Liver (tissue), 3 donors: ENCODE measurements around the gene PEX16.

Experiments
- CTCF ChIP-seq: fragments of 150-350 bp; IDR thresholded peaks from 2 replicates; pipeline ENCODE4 v1.5.1; 2017; ENCODE audit warnings: improper control_type of control experiment, low read depth, low read length; ENCODE audit not compliant: missing input control
- HNF4A ChIP-seq, 2 donors: conservative IDR thresholded peaks; 2 replicates each; pipeline ENCODE4 v1.6.1; 2016; ENCODE audit warnings: antibody characterized with exemption in 2 of 2, mild to moderate bottlenecking in 2 of 2
- JUND ChIP-seq, 2 donors: IDR thresholded peaks; 2 replicates each; pipeline ENCODE4 v1.6.1; 2016; ENCODE audit warnings: antibody characterized with exemption in 2 of 2
- MAX ChIP-seq: IDR thresholded peaks from 2 replicates; pipeline ENCODE4 v1.6.1; 2016; ENCODE audit warnings: antibody characterized with exemption
- RAD21 ChIP-seq, 2 donors: IDR thresholded peaks; 2 replicates each; pipeline ENCODE4 v1.6.1; 2016; ENCODE audit warnings: antibody characterized with exemption in 2 of 2, mild to moderate bottlenecking in 2 of 2
- REST ChIP-seq: IDR thresholded peaks from 2 replicates; pipeline ENCODE4 v1.6.1; 2016; ENCODE audit warnings: antibody characterized with exemption, mild to moderate bottlenecking
- RXRA ChIP-seq, 2 donors: IDR thresholded peaks; 2 replicates each; pipeline ENCODE4 v1.6.1; 2017 to 2018; ENCODE audit warnings: antibody characterized with exemption in 2 of 2, mild to moderate bottlenecking in 1 of 2
- SP1 ChIP-seq: IDR thresholded peaks from 2 replicates; pipeline ENCODE4 v1.6.1; 2018; ENCODE audit warnings: antibody characterized with exemption, mild to moderate bottlenecking
- TAF1 ChIP-seq: conservative IDR thresholded peaks from 2 replicates; pipeline ENCODE4 v1.6.1; 2016; ENCODE audit warnings: antibody characterized with exemption, mild to moderate bottlenecking
- donor health status: healthy.
- donor health status: healthy.

- TF ChIP-seq CTCF (no peak), HNF4A (conservative IDR thresholded peaks at IDR 0.05) (no peak), RAD21 (IDR thresholded peaks at IDR 0.05) (no peak), REST (no peak), RXRA (IDR thresholded peaks at IDR 0.05) (no peak), JUND (IDR thresholded peaks at IDR 0.05) (no peak), SP1 (no peak), MAX (no peak), TAF1 (no peak)
Observed at GRCh38 chr11:45947885-45948284, 30.2 kb upstream of the PEX16 start.
